Measurements from ENCODE around the gene SC5D.

DNA sequence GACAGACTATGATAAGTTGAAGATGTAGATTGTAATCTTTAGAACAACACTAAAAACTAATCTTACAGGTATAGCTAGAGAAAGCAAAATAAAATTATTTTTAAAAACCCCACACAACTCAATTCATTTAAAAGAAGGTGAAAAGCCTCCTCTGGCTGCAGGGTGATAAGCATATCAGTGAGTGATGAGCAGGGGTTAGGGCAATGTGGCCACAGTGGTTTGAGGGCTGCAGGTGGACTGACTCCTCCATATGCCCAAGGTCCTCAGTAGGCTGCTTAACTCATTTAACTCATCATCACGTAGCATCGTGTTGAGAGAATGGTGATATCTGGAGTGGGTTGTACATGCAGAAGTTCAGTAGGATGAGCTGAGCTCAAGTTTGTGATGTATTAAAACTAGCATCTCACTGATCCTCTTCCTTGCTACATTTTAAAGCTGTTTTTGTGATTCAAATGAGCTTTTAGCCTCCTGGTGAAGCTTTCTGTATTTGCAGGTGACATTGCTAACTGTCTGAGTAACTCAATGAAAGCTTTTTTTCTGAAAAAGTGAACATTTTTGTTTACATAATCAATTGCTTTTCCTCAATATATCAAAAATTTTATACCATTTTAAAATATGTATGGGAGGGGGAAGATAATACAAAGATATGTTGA lies 37.0 kb upstream of the SC5D start:
- TF ChIP-seq, protein P1, sequence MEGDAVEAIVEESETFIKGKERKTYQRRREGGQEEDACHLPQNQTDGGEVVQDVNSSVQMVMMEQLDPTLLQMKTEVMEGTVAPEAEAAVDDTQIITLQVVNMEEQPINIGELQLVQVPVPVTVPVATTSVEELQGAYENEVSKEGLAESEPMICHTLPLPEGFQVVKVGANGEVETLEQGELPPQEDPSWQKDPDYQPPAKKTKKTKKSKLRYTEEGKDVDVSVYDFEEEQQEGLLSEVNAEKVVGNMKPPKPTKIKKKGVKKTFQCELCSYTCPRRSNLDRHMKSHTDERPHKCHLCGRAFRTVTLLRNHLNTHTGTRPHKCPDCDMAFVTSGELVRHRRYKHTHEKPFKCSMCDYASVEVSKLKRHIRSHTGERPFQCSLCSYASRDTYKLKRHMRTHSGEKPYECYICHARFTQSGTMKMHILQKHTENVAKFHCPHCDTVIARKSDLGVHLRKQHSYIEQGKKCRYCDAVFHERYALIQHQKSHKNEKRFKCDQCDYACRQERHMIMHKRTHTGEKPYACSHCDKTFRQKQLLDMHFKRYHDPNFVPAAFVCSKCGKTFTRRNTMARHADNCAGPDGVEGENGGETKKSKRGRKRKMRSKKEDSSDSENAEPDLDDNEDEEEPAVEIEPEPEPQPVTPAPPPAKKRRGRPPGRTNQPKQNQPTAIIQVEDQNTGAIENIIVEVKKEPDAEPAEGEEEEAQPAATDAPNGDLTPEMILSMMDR (conservative IDR thresholded peaks at IDR 0.05; ENCODE audit: low read depth, low read length) = no peak
- TF ChIP-seq POLR2A (IDR thresholded peaks at IDR 0.05; ENCODE audit: low read depth, low read length) (no peak), SMC3 (IDR thresholded peaks at IDR 0.05; ENCODE audit: low read depth, low read length) (no peak), CEBPB (IDR thresholded peaks at IDR 0.05; ENCODE audit: low read depth, low read length) (no peak)
